ENCODE data around the gene BCAS3. TPM values are rescaled to one million over a fixed set of nuclear protein-coding genes. Genes with fewer than 3 reads are reported as not detected.

BCAS3 gene
- total and polyA plus RNA-seq, 5 donors from 2014 or later = 29.7 to 59.1 (median 33.9) TPM

DNA sequence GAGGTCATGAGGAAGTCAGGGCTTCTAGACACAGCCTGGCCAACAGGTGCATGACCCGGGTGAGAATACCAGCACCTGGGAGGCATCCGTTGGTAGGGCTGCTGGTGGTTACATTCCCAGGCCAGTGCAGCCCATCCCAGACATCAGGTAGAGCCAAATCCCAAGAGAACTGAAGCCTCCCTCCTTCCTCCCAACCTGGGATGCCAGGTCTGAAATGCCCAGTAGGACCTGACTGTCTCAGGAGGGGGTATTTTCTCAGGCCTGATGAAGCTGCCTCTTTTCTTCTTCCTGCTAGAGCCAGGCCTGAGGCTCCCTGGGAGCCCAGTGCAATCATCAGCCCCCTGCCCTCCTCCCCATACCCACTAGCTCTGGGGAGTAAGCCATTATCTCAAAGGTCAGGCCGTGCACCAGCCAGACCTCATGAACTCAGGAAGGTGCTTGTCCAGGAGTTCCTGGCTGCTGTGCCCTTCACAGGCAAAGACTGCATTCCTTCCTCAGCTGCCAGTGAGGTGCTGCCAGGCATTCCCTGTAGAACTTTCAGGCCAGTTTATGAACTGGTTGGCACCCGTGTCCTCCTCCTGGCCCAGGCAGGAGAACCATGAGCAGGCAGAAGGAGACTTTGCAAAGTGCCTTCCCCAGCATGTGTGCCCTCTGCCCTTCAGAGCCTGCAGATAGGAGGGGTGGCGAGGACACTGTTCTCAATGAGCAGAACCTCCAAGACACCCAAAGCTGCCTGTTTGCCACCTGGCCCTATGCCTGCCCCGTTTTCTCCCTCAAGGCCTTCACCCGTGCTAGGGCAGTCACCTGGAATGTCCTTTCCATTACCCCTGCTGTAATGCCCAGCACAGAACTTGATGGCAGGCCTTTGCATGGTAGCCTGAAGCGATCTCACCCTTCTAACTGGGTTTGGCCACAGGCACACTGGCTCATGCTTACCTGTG lies 729.6 kb downstream of the BCAS3 start:
- Mint-ChIP-seq H3K27me3 (peaks cover 70% of the 10 kb centered on the region), H3K36me3 (no peaks in the 10 kb centered on the region), H3K9me3 (peaks cover 0 to 2% (median 0%) of the 10 kb centered on the region in 7 donors), H3K27ac (no peak overlapping the region), H3K4me1 (peaks cover 5 to 57% (median 22%) of the 10 kb centered on the region in 4 donors), H3K4me3 (peak overlapping the region in 2 of 4 donors; percentile 26 to 52)
- DNase-seq (no peak), ATAC-seq (ENCODE audit: low read depth in 2 of 2) (no peak)
- Histone ChIP-seq H3K9me3 (ENCODE audit: control insufficient read depth in 2 of 2, low read length in 2 of 2) (no peaks in the 10 kb centered on the region), H3K4me3 (ENCODE audit: low read depth, low read length) (no peak overlapping the region), H3K36me3 (ENCODE audit: control insufficient read depth, insufficient read depth, low read length) (no peaks in the 10 kb centered on the region), H3K27me3 (ENCODE audit: control insufficient read depth, insufficient read depth, low read length) (peaks cover 23% of the 10 kb centered on the region), H3K27ac (ENCODE audit: insufficient read depth, low read length, poor library complexity, severe bottlenecking) (no peak overlapping the region), H3K4me1 (ENCODE audit: control insufficient read depth, insufficient read depth, low read length, poor library complexity, severe bottlenecking) (peaks cover 70% of the 10 kb centered on the region)

DNA sequence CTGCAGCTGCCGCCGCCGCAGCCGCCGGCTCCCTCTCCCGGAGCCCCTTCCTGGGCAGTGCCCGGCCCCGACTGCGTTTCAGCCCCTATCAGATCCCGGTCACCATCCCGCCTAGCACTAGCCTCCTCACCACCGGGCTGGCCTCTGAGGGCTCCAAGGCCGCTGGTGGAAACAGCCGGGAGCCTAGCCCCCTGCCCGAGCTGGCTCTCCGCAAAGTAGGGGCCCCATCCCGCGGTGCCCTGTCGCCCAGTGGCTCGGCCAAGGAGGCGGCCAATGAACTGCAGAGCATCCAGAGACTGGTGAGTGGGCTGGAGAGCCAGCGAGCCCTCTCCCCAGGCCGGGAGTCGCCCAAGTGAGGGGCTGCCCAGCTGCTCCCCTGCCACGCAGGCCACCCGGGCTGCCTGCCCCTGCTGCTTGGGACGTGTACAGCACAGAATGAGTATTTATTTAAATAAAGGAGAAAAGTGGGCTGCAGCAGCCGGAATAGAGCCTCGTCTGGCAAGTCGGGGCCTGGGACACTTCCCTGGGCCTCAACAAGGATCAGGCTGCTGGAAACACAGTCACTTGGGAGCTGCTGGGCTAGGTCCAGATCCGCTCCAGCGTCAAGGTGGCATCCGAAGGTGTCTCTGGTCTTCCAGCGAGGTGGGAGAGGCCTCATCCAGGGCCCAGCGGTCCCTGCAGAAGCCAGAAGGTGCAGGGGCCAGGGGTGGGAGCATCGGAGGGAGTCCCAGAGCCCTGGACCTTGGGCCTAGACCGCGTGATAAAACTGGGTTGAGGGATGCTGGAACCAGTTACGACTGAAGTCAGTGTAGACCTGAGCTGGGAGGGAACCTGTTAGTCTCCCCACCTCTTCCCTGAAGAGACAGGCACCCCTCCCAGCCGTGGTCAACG lies 730.7 kb downstream of the BCAS3 start:
- H3K27me3 Mint-ChIP-seq = peaks cover 65% of the 10 kb centered on the region
- H3K4me3 Mint-ChIP-seq = peak overlapping the region; percentile 47 to 79 (median 59)
- peaks cover 0 to 2% (median 0%) of the 10 kb centered on the region in 7 donors for H3K9me3 Mint-ChIP-seq
- H3K36me3 Mint-ChIP-seq = no peaks in the 10 kb centered on the region
- Histone ChIP-seq H3K9me3 (ENCODE audit: control insufficient read depth in 2 of 2, low read length in 2 of 2) (no peaks in the 10 kb centered on the region), H3K27me3 (ENCODE audit: control insufficient read depth, insufficient read depth, low read length) (peaks cover 21% of the 10 kb centered on the region), H3K4me1 (ENCODE audit: control insufficient read depth, insufficient read depth, low read length, poor library complexity, severe bottlenecking) (peaks cover 71% of the 10 kb centered on the region), H3K4me3 (ENCODE audit: low read depth, low read length) (no peak overlapping the region), H3K36me3 (ENCODE audit: control insufficient read depth, insufficient read depth, low read length) (no peaks in the 10 kb centered on the region), H3K27ac (ENCODE audit: insufficient read depth, low read length, poor library complexity, severe bottlenecking) (no peak overlapping the region)
- H3K27ac Mint-ChIP-seq = no peak overlapping the region
- H3K4me1 Mint-ChIP-seq = peaks cover 0 to 47% (median 15%) of the 10 kb centered on the region in 4 donors
- ATAC-seq (ENCODE audit: low read depth in 2 of 2) (no peak), DNase-seq (no peak)

DNA sequence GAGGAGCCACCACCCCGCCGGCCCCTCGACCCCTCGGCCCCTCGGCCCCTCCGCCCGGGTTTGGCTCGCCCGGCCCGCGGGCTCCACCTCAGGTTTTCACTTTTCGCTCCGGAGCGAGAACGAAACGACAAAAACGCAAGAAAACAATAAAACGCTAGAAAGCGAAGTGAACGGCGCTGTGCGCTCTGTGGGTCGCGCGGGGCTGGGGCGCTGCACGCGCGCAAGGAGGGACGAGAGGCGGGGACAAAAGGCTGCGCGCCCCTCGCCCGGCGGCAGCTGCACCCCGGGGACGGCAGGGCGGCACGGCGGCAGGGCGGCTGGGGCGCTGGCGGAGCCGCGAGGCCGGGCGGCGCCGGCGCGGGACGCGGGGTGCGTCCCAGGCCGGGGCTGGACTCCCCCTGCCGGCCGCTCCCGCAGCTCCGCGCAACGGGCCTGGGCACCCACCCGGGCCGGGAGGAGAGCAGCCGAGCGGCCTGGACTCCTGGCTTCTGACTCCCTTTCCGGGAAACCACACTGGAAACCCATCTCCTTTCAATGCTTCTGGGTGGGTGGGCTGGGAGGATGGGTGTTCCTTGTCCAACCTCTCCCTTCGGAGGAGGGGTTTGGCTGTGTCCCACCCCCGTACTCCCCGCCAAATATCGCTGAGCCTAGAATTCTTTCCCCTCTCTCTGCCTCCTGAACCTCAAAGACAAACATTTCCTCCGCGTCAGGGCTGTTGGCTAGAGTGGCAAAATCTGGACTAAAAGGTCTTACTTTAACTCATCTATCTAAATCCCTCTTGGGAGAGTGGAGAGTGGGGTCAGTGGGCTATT lies 731.9 kb downstream of the BCAS3 start:
- peaks cover 15% of the 10 kb centered on the region for H3K27me3 ChIP-seq (ENCODE audit: control insufficient read depth, insufficient read depth, low read length)
- H3K36me3 Mint-ChIP-seq = no peaks in the 10 kb centered on the region
- H3K36me3 ChIP-seq (ENCODE audit: control insufficient read depth, insufficient read depth, low read length) = no peaks in the 10 kb centered on the region
- H3K27ac ChIP-seq (ENCODE audit: insufficient read depth, low read length, poor library complexity, severe bottlenecking) = no peak overlapping the region
- H3K4me1 Mint-ChIP-seq = peaks cover 0 to 37% (median 12%) of the 10 kb centered on the region in 4 donors
- H3K4me3 ChIP-seq (ENCODE audit: low read depth, low read length) = no peak overlapping the region
- peaks cover 60% of the 10 kb centered on the region for H3K4me1 ChIP-seq (ENCODE audit: control insufficient read depth, insufficient read depth, low read length, poor library complexity, severe bottlenecking)
- no peaks in the 10 kb centered on the region for H3K9me3 Mint-ChIP-seq
- DNase-seq (no peak), ATAC-seq (ENCODE audit: low read depth in 2 of 2) (peak in 1 of 2 donors; percentile 10)
- no peak overlapping the region for H3K27ac Mint-ChIP-seq
- H3K9me3 ChIP-seq (ENCODE audit: control insufficient read depth in 2 of 2, low read length in 2 of 2) = no peaks in the 10 kb centered on the region
- H3K4me3 Mint-ChIP-seq = peak overlapping the region; percentile 58 to 84 (median 78)
- H3K27me3 Mint-ChIP-seq = peaks cover 62% of the 10 kb centered on the region

DNA sequence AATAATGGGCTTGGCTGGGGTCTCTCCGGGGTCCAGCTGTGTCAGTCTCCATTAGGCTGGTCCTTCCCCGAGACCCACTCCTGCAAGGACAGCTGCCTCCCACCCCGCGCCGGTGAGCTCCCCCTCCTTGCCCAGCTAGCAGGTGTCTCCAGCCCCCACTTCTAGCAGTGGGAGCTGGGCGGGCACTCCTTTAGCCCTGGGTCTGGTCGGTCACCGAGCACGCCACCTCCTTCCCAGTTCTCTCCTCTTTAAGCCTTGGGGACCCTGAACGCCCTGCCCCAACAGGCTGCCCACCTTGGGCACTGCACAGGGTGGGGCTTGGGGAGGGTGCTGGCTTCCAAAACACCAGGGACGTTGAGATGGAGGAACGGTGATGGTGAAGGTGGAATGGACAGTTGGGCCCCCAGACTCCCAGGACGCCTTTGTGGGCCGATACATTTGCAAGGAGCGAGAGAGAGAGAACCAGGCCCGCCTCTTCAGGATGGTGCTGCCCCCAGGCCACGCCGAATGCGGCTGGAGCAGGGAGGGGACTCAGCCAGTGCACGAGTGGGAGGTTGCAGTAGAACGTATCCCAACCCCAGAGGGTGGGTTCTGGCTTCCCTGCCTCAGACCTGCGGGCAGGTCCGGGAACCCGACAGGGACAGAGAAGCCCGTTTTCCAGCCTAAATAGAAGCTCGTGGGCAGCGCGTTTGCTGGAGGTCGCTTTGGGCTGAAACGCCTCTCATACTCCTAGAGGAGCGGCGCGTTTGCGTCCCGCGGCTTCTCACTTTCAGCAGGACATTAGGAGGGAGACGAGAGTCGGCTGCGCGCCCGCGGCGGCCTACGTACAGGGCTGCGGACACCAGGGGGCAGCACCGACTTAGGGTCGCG lies 732.7 kb downstream of the BCAS3 start:
- peak; percentile 43 to 50 for ATAC-seq (ENCODE audit: low read depth in 2 of 2)
- Histone ChIP-seq H3K27me3 (ENCODE audit: control insufficient read depth, insufficient read depth, low read length) (peaks cover 15% of the 10 kb centered on the region), H3K9me3 (ENCODE audit: control insufficient read depth in 2 of 2, low read length in 2 of 2) (no peaks in the 10 kb centered on the region), H3K27ac (ENCODE audit: insufficient read depth, low read length, poor library complexity, severe bottlenecking) (no peak overlapping the region), H3K36me3 (ENCODE audit: control insufficient read depth, insufficient read depth, low read length) (no peaks in the 10 kb centered on the region), H3K4me1 (ENCODE audit: control insufficient read depth, insufficient read depth, low read length, poor library complexity, severe bottlenecking) (peaks cover 51% of the 10 kb centered on the region), H3K4me3 (ENCODE audit: low read depth, low read length) (peak overlapping the region; percentile 26)
- peaks cover 65% of the 10 kb centered on the region for H3K27me3 Mint-ChIP-seq
- DNase-seq = peak; percentile 57 to 68 (median 64)
- H3K27ac Mint-ChIP-seq = peak overlapping the region in 1 of 3 donors; percentile 5
- H3K4me1 Mint-ChIP-seq = peaks cover 0 to 35% (median 12%) of the 10 kb centered on the region in 4 donors
- H3K36me3 Mint-ChIP-seq = no peaks in the 10 kb centered on the region
- peak overlapping the region; percentile 74 to 84 (median 78) for H3K4me3 Mint-ChIP-seq
- H3K9me3 Mint-ChIP-seq = no peaks in the 10 kb centered on the region

DNA sequence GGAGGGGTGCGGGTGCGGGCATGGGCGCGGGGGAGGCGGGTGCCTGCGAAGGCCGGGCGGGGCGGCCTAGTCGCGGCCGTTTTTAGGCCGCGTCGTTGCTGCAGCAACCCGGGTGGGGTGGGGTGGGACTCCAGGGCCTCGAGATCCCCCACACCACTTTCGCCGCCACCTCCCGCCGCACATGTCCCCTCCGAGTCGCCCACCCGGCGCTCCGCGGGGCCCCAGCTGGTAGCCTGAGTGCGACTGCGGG lies 733.3 kb downstream of the BCAS3 start:
- H3K4me1 Mint-ChIP-seq = peaks cover 0 to 35% (median 12%) of the 10 kb centered on the region in 4 donors
- no peak for DNase-seq
- no peak for ATAC-seq (ENCODE audit: low read depth in 2 of 2)
- Histone ChIP-seq H3K36me3 (ENCODE audit: control insufficient read depth, insufficient read depth, low read length) (no peaks in the 10 kb centered on the region), H3K4me1 (ENCODE audit: control insufficient read depth, insufficient read depth, low read length, poor library complexity, severe bottlenecking) (peaks cover 47% of the 10 kb centered on the region), H3K9me3 (ENCODE audit: control insufficient read depth in 2 of 2, low read length in 2 of 2) (no peaks in the 10 kb centered on the region), H3K4me3 (ENCODE audit: low read depth, low read length) (no peak overlapping the region), H3K27ac (ENCODE audit: insufficient read depth, low read length, poor library complexity, severe bottlenecking) (no peak overlapping the region), H3K27me3 (ENCODE audit: control insufficient read depth, insufficient read depth, low read length) (peaks cover 15% of the 10 kb centered on the region)
- no peaks in the 10 kb centered on the region for H3K9me3 Mint-ChIP-seq
- H3K36me3 Mint-ChIP-seq = no peaks in the 10 kb centered on the region
- H3K4me3 Mint-ChIP-seq = peak overlapping the region; percentile 74 to 84 (median 78)
- H3K27me3 Mint-ChIP-seq = peaks cover 68% of the 10 kb centered on the region
- H3K27ac Mint-ChIP-seq = no peak overlapping the region

DNA sequence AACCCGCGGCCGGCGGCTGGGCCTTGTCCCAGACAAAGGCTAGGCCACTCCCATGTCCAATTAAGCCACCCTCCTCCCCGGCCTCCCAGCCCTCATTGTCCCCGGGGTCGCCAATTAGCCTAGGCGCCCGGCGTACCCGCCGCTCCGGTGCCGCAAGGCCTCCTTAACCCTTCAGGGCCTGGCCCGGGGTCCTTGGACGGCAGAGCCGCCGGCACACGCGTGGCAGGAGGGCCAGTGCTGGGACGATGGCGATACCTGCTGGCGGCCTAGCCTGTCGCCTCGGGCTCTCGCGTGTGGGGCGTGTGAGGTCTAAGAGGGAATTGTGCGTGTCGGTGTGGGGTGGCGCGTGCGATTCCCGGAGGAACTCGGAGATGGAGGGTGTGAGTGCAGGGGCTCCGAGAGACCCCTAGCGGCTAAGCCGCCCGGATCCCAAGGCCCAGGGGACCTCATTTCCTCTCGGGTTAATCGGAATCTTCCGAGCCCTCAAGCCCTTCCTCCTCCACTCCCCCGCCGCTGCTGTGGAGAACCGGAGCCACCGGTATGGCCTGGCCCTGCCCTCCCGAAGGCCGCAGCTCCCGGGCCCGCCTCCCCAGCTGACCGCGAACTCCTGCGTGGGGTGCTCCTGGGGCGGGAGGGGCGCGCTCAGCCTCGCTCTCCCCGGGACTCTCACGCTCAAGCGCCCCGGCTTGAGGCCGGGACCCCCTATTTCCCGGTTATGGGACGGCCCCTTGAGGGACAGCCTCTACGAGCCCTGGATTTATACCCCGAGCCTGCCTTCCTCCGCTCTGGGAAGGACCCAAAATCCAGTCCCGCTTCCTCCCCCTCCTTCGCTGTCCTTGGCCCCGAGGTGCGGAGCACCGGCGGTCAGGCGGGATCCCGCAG lies 733.9 kb downstream of the BCAS3 start:
- no peak for ATAC-seq (ENCODE audit: low read depth in 2 of 2)
- H3K9me3 Mint-ChIP-seq = no peaks in the 10 kb centered on the region
- peak overlapping the region; percentile 63 to 84 (median 70) for H3K4me3 Mint-ChIP-seq
- Histone ChIP-seq H3K4me1 (ENCODE audit: control insufficient read depth, insufficient read depth, low read length, poor library complexity, severe bottlenecking) (peaks cover 47% of the 10 kb centered on the region), H3K9me3 (ENCODE audit: control insufficient read depth in 2 of 2, low read length in 2 of 2) (no peaks in the 10 kb centered on the region), H3K27me3 (ENCODE audit: control insufficient read depth, insufficient read depth, low read length) (peaks cover 15% of the 10 kb centered on the region), H3K27ac (ENCODE audit: insufficient read depth, low read length, poor library complexity, severe bottlenecking) (no peak overlapping the region), H3K4me3 (ENCODE audit: low read depth, low read length) (no peak overlapping the region), H3K36me3 (ENCODE audit: control insufficient read depth, insufficient read depth, low read length) (no peaks in the 10 kb centered on the region)
- no peaks in the 10 kb centered on the region for H3K36me3 Mint-ChIP-seq
- no peak for DNase-seq
- peaks cover 0 to 30% (median 10%) of the 10 kb centered on the region in 4 donors for H3K4me1 Mint-ChIP-seq
- H3K27ac Mint-ChIP-seq = no peak overlapping the region
- peaks cover 65% of the 10 kb centered on the region for H3K27me3 Mint-ChIP-seq
